Activated CD4-positive, alpha-beta memory T cell treated with anti-CD3 and anti-CD28 coated beads for 36 hours (primary cell): Measurements from ENCODE around the gene CCL22. TPM values are rescaled to one million over a fixed set of nuclear protein-coding genes. Genes with fewer than 3 reads are reported as not detected.

ENCODE experiments used
- CTCF ChIA-PET: fragments of 350-600 bp; sonication (Branson Sonifier 250); formaldehyde crosslinking; loops from one replicate; lab custom pipeline; 2021; ENCODE audit warnings: antibody characterized with exemption, inconsistent platforms; lab: Charles Lee
- POLR2A ChIA-PET: fragments of 350-600 bp; sonication (Branson Sonifier 250); formaldehyde crosslinking; loops from one replicate; lab custom pipeline; 2021; ENCODE audit warnings: antibody characterized with exemption; lab: Charles Lee
- DNase-seq: peaks from one replicate; pipeline ENCODE4 v3.0.0-alpha.2; 2020
- H3K27ac Mint-ChIP-seq: one replicate; pipeline ENCODE4 v1.8.0; 2021; ENCODE audit warnings: mixed read lengths
- H3K27me3 Mint-ChIP-seq: one replicate; pipeline ENCODE4 v1.8.0; 2021; ENCODE audit warnings: mixed read lengths
- H3K36me3 Mint-ChIP-seq: one replicate; pipeline ENCODE4 v1.8.0; 2021; ENCODE audit warnings: mixed read lengths
- H3K4me1 Mint-ChIP-seq: one replicate; pipeline ENCODE4 v1.8.0; 2021; ENCODE audit warnings: low read depth, mixed read lengths
- H3K4me3 Mint-ChIP-seq: one replicate; pipeline ENCODE4 v1.8.0; 2021; ENCODE audit warnings: mild to moderate bottlenecking, mixed read lengths
- H3K9me3 Mint-ChIP-seq: one replicate; pipeline ENCODE4 v1.8.0; 2021; ENCODE audit warnings: mixed read lengths
- intact Hi-C: fragments of 100-400 bp; cut with micrococcal nuclease; formaldehyde crosslinking; loops from one replicate; pipeline ENCODE4 v1.15.1; 2023
- total RNA-seq, 2 experiments: library from RNA; stranded (reverse); gene quantifications; one replicate each; pipeline ENCODE4 v1.2.3, GENCODE V29; 2021

CCL22 gene
- 1 to 10 TPM; 1.5 to 1.7 TPM for total RNA-seq

GRCh38 chr16:57358527-57359095 lies at the start of gene CCL22:
Gene CCL22 (plus strand): TSS chr16:57358783. CDS start chr16:57358817, 34 bp downstream.
- Mint-ChIP-seq H3K36me3 (no peaks in the 10 kb centered on the region), H3K4me1 (peaks cover 3% of the 10 kb centered on the region), H3K9me3 (no peaks in the 10 kb centered on the region), H3K27ac (no peak within 1 kb of the TSS), H3K27me3 (no peaks in the 10 kb centered on the region), H3K4me3 (no peak within 1 kb of the TSS)
- DNase-seq = peak; percentile 38
- POLR2A ChIA-PET = no interaction called here
- intact Hi-C loops = no loop called here
- CTCF ChIA-PET = interaction anchor here (0.8 kb wide), 1 partner anchor 10 kb away, joined by 3 read pairs; no protein-coding TSS in a partner anchor

GRCh38 chr16:57310801-57311200 lies 47.8 kb upstream of the CCL22 start:
- H3K27ac Mint-ChIP-seq = no peak overlapping the region
- intact Hi-C loops = no loop called here
- no peak for DNase-seq

GRCh38 chr16:57313509-57313908 lies 45.1 kb upstream of the CCL22 start:
- POLR2A ChIA-PET = no interaction called here
- Mint-ChIP-seq H3K4me3 (no peak overlapping the region), H3K27me3 (peaks cover 1% of the 10 kb centered on the region), H3K27ac (no peak overlapping the region), H3K4me1 (peaks cover 18% of the 10 kb centered on the region), H3K36me3 (no peaks in the 10 kb centered on the region), H3K9me3 (no peaks in the 10 kb centered on the region)
- intact Hi-C loops = no loop called here
- CTCF ChIA-PET = interaction anchor here (1.4 kb wide), 3 partner anchors 13 to 105 kb away, joined by 3 to 12 read pairs (median 11); no protein-coding TSS in a partner anchor
- no peak for DNase-seq

More at GRCh38 chr16:57310801-57311200, 47.8 kb upstream of the CCL22 start:
- Mint-ChIP-seq H3K9me3 (no peaks in the 10 kb centered on the region), H3K36me3 (no peaks in the 10 kb centered on the region), H3K4me1 (peaks cover 18% of the 10 kb centered on the region), H3K27me3 (peaks cover 1% of the 10 kb centered on the region), H3K4me3 (no peak overlapping the region)
- CTCF ChIA-PET = no interaction called here
- POLR2A ChIA-PET = no interaction called here

GRCh38 chr16:57314161-57314785 lies 44.3 kb upstream of the CCL22 start:
- ChIA-PET CTCF (interaction anchor here (1.4 kb wide), 3 partner anchors 14 to 105 kb away, joined by 3 to 12 read pairs (median 11); no protein-coding TSS in a partner anchor), POLR2A (interaction anchor here (1.0 kb wide), 1 partner anchor 19 kb away, joined by 3 read pairs; no protein-coding TSS in a partner anchor)
- H3K27me3 Mint-ChIP-seq = peaks cover 1% of the 10 kb centered on the region
- H3K4me3 Mint-ChIP-seq = no peak overlapping the region
- DNase-seq = no peak
- H3K9me3 Mint-ChIP-seq = no peaks in the 10 kb centered on the region
- no peaks in the 10 kb centered on the region for H3K36me3 Mint-ChIP-seq
- no peak overlapping the region for H3K27ac Mint-ChIP-seq
- H3K4me1 Mint-ChIP-seq = peaks cover 18% of the 10 kb centered on the region
- intact Hi-C loops = no loop called here

- H3K27me3 Mint-ChIP-seq = peaks cover 1% of the 10 kb centered on the region
- no peak overlapping the region for H3K27ac Mint-ChIP-seq
- H3K4me3 Mint-ChIP-seq = no peak overlapping the region
- ChIA-PET POLR2A (no interaction called here), CTCF (interaction anchor here (1.0 to 1.5 kb wide), 3 partner anchors 15 to 101 kb away, joined by 3 to 5 read pairs (median 4); no protein-coding TSS in a partner anchor)
- DNase-seq = no peak
- peaks cover 18% of the 10 kb centered on the region for H3K4me1 Mint-ChIP-seq
- H3K9me3 Mint-ChIP-seq = no peaks in the 10 kb centered on the region
- intact Hi-C loops = no loop called here
- no peaks in the 10 kb centered on the region for H3K36me3 Mint-ChIP-seq
These were observed 43.2 kb upstream of the CCL22 start for GRCh38 chr16:57315416-57315815.

GRCh38 chr16:57316390-57317017 lies 42.1 kb upstream of the CCL22 start:
- Mint-ChIP-seq H3K27ac (no peak overlapping the region), H3K9me3 (no peaks in the 10 kb centered on the region), H3K27me3 (no peaks in the 10 kb centered on the region), H3K36me3 (no peaks in the 10 kb centered on the region), H3K4me3 (no peak overlapping the region), H3K4me1 (peaks cover 18% of the 10 kb centered on the region)
- intact Hi-C loops = no loop called here
- ChIA-PET POLR2A (interaction anchor here (0.7 kb wide), 1 partner anchor 100 kb away, joined by 3 read pairs; no protein-coding TSS in a partner anchor), CTCF (interaction anchor here (1.0 to 1.5 kb wide), 4 partner anchors 16 to 101 kb away, joined by 3 to 5 read pairs (median 4); no protein-coding TSS in a partner anchor)
- DNase-seq = no peak

- ChIA-PET POLR2A (no interaction called here), CTCF (interaction anchor here (1.3 kb wide), 1 partner anchor 18 kb away, joined by 3 read pairs; no protein-coding TSS in a partner anchor)
- no peaks in the 10 kb centered on the region for H3K36me3 Mint-ChIP-seq
- H3K27ac Mint-ChIP-seq = no peak overlapping the region
- H3K4me1 Mint-ChIP-seq = peaks cover 15% of the 10 kb centered on the region
- no peaks in the 10 kb centered on the region for H3K27me3 Mint-ChIP-seq
- no peak overlapping the region for H3K4me3 Mint-ChIP-seq
- H3K9me3 Mint-ChIP-seq = no peaks in the 10 kb centered on the region
- intact Hi-C loops = no loop called here
- no peak for DNase-seq
These were observed 40.2 kb upstream of the CCL22 start for GRCh38 chr16:57318240-57318970.

GRCh38 chr16:57319646-57320045 lies 38.9 kb upstream of the CCL22 start:
- H3K36me3 Mint-ChIP-seq = no peaks in the 10 kb centered on the region
- intact Hi-C loops = no loop called here
- CTCF ChIA-PET = interaction anchor here (1.1 kb wide), 1 partner anchor 99 kb away, joined by 3 read pairs; no protein-coding TSS in a partner anchor

GRCh38 chr16:57324749-57325148 lies 33.8 kb upstream of the CCL22 start:
- POLR2A ChIA-PET = no interaction called here
- Mint-ChIP-seq H3K27ac (no peak overlapping the region), H3K4me1 (peaks cover under 1% of the 10 kb centered on the region), H3K9me3 (peaks cover 3% of the 10 kb centered on the region), H3K27me3 (no peaks in the 10 kb centered on the region), H3K4me3 (no peak overlapping the region), H3K36me3 (no peaks in the 10 kb centered on the region)
- intact Hi-C loops = no loop called here
- no peak for DNase-seq
- CTCF ChIA-PET = no interaction called here

More at GRCh38 chr16:57319646-57320045, 38.9 kb upstream of the CCL22 start:
- POLR2A ChIA-PET = no interaction called here
- Mint-ChIP-seq H3K4me3 (no peak overlapping the region), H3K27me3 (no peaks in the 10 kb centered on the region), H3K9me3 (no peaks in the 10 kb centered on the region), H3K4me1 (peaks cover 4% of the 10 kb centered on the region), H3K27ac (no peak overlapping the region)
- DNase-seq = no peak

GRCh38 chr16:57325458-57325857 lies 33.1 kb upstream of the CCL22 start:
- H3K4me3 Mint-ChIP-seq = no peak overlapping the region
- DNase-seq = no peak
- CTCF ChIA-PET = no interaction called here
- H3K9me3 Mint-ChIP-seq = peaks cover 3% of the 10 kb centered on the region
- H3K27me3 Mint-ChIP-seq = no peaks in the 10 kb centered on the region
- no peak overlapping the region for H3K27ac Mint-ChIP-seq
- intact Hi-C loops = no loop called here
- no peaks in the 10 kb centered on the region for H3K36me3 Mint-ChIP-seq
- POLR2A ChIA-PET = no interaction called here
- H3K4me1 Mint-ChIP-seq = peaks cover 3% of the 10 kb centered on the region

GRCh38 chr16:57329718-57330327 lies 28.8 kb upstream of the CCL22 start:
- H3K27me3 Mint-ChIP-seq = peaks cover 4% of the 10 kb centered on the region
- intact Hi-C loops = no loop called here
- peaks cover 10% of the 10 kb centered on the region for H3K9me3 Mint-ChIP-seq
- no peaks in the 10 kb centered on the region for H3K36me3 Mint-ChIP-seq
- no peak for DNase-seq
- no peak overlapping the region for H3K27ac Mint-ChIP-seq
- CTCF ChIA-PET = no interaction called here
- peaks cover 3% of the 10 kb centered on the region for H3K4me1 Mint-ChIP-seq
- POLR2A ChIA-PET = no interaction called here
- no peak overlapping the region for H3K4me3 Mint-ChIP-seq
